ENCODE data around the gene GTF3C2.
"Not testable (repeated sequence)": the region's sequence is repeated elsewhere in the genome, so short reads cannot be mapped to it uniquely, and the experiment has no call there.

DNA sequence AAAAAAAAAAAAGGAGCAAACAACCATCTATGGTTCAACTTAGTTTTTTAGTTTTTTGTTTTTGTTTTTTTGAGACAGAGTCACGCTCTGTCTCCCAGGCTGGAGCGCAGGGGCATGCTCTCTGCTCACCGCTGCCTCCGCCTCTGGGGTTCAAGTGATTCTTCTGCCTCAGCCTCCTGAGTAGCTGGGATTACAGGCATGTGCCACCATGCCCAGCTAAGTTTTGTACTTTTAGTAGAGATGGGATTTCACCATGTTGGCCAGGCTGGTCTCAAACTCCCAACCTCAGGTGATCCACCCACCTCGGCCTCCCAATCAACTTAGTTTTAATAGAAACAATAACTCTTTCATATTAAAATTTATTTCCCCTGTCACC lies 3.2 kb downstream of the GTF3C2 start:
- not testable (repeated sequence) for TF ChIP-seq CTCF (IDR thresholded peaks at IDR 0.05; ENCODE audit: insufficient read depth, low read length); POLR2AphosphoS5 (IDR thresholded peaks at IDR 0.05; ENCODE audit: low read depth)
